OCI-LY7 (cell line): ENCODE results near the gene PGAM5.

Experiments used
- CTCF ChIP-seq: fragments of 200-600 bp; sonication (generic); conservative IDR thresholded peaks from 2 replicates; pipeline ENCODE4 v1.5.1; 2014; ENCODE audit warnings: mild to moderate bottlenecking, antibody characterized with exemption, low read length, moderate library complexity, mixed read lengths
- EZH2phosphoT487 ChIP-seq: fragments of 200-600 bp; sonication (generic); IDR thresholded peaks from 2 replicates; pipeline ENCODE4 v1.6.1; 2018; ENCODE audit warnings: low read depth, borderline replicate concordance, mild to moderate bottlenecking, mixed run types, antibody characterized with exemption, low read length, moderate library complexity, mixed read lengths

- TF ChIP-seq CTCF (no peak), EZH2phosphoT487 (no peak)
Measured at GRCh38 chr12:132675757-132676432, 34.7 kb upstream of the PGAM5 start.
